ENCODE measurements around the gene PLCG2.
"Not testable (repeated sequence)": the region's sequence is repeated elsewhere in the genome, so short reads cannot be mapped to it uniquely, and the experiment has no call there.

PLCG2 gene

GRCh38 chr16:82008957-82009592 lies 230.0 kb downstream of the PLCG2 start:
- no peak for DNase-seq

DNA sequence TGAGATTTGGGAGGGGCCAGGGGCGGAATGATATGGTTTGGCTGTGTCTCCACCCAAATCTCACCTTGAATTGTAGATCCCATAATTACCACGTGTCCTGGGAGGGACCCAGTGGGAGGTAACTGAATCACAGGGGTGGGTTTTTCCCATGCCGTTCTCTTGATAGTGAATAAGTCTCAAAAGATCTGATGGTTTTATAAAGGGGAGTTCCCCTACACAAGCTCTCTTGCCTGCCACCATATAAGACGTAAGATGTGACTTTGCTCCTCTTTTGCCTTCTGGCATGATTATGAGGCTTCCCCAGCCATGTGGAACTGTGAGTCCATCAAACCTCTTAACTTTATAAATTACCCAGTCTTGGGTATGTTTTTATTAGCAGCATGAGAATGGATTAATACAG lies 230.7 kb downstream of the PLCG2 start:
- DNase-seq = not testable (repeated sequence)

DNA sequence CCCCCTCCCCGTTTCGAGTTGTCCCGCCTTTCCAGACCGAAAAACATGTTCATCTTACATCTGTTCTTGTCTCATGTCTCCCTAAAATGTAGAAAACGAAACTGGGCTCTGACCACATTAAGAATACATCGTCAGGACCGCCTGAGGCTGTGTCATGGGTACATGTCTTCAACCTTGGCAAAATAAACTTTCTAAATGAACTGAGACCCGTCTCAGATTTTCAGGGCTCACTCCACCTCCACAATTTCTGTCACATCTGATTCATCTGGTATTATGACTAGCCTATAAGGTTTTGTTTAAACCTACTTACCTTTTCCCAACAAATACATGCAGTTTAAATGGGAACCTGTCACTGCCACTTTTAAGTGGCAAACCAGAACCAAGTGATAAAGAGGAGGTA lies 231.6 kb downstream of the PLCG2 start:
- DNase-seq = no peak

DNA sequence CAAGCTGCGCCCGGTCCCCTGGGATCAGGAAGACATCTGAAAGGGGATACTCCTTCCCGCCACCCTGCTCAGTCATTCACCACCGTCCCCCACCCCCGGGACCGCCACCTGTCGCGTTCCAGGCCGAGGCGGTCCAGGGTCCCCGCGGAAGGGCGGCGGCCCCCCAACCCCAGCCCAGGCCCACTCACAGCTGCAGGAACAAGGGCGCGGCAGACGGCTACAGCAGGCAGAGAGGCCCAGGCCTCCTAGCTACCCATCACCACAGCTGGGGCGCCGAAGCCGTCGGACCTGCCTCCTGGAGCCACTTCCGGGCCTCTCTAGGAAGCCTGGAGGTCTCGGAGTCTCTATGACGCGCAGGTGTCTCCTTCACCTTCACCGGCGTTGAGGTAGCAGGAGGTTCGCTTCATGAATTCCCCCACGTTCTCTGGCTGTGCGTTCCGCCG lies 232.1 kb downstream of the PLCG2 start, which contains the start of gene SDR42E1:
TSS of gene SDR42E1 (minus strand) at position 272 of the 443 bp plus-strand sequence. CDS start 10,612 bp downstream, outside the sequence.
- DNase-seq = no peak
